ENCODE results near the gene LAMA2.

GRCh38 chr6:129215916-129216520, 333.1 kb downstream of the LAMA2 start:
- no peak for TF ChIP-seq POLR2A (IDR thresholded peaks at IDR 0.05)
- TF ChIP-seq CTCF (IDR thresholded peaks at IDR 0.05 in 8 of 11, conservative IDR thresholded peaks at IDR 0.05 in 3 of 11): no peak

All from spleen (tissue), 7 donors.